Measurements from ENCODE around the gene FBXW12.

- TF ChIP-seq CTCF (IDR thresholded peaks at IDR 0.05) (no peak), POLR2AphosphoS5 (IDR thresholded peaks at IDR 0.05; ENCODE audit: insufficient read depth in 1 of 2, low read depth in 1 of 2) (no peak)
Measured at GRCh38 chr3:48410205-48411040, 38.4 kb downstream of the FBXW12 start.
